Thoracic aorta (tissue), 2 donors: ENCODE data around the gene STRIT1. TPM values are rescaled to one million over a fixed set of nuclear protein-coding genes. Genes with fewer than 3 reads are reported as not detected.

Experiments
- ATAC-seq: fragments of 150-250 bp; one replicate; pipeline ENCODE4 v1.8.0; 2017; ENCODE audit warnings: low read depth; ENCODE audit not compliant: insufficient number of reproducible peaks, low FRiP score
- DNase-seq: peaks from one replicate; pipeline ENCODE4 v3.0.0-alpha.2; 2020; ENCODE audit warnings: low spot score
- H3K27ac ChIP-seq, 2 donors: fragments of 200-600 bp; sonication (generic); 1 replicate in 1 of 2; 2 replicates in 1 of 2; pipeline ENCODE4 v1.5.1; 2016; ENCODE audit warnings: mild to moderate bottlenecking in 2 of 2, moderate library complexity in 2 of 2
- H3K27me3 ChIP-seq: fragments of 200-600 bp; sonication (generic); replicated peaks from 2 replicates; pipeline ENCODE4 v1.6.0; 2016; ENCODE audit warnings: mild to moderate bottlenecking; ENCODE audit not compliant: insufficient read depth
- H3K36me3 ChIP-seq: fragments of 200-600 bp; sonication (generic); one replicate; pipeline ENCODE4 v1.5.1; 2016
- H3K4me1 ChIP-seq, 2 donors: fragments of 200-600 bp; sonication (generic); 1 replicate in 1 of 2; 2 replicates in 1 of 2; pipeline versions ENCODE4 v1.5.1 to v1.6.0; 2016; ENCODE audit warnings: low read depth in 2 of 2, mild to moderate bottlenecking in 1 of 2; ENCODE audit not compliant: control insufficient read depth in 1 of 2
- H3K4me3 ChIP-seq: fragments of 200-600 bp; sonication (generic); 2 replicates; pipeline ENCODE4 v1.5.1; 2016; ENCODE audit warnings: mild to moderate bottlenecking
- H3K9me3 ChIP-seq: fragments of 200-600 bp; sonication (generic); 2 replicates; pipeline ENCODE4 v1.5.1; 2016
- total RNA-seq, 2 donors: library from RNA; depleted of rRNA; stranded (reverse); fragments of >200 nt; gene quantifications; one replicate each; pipeline versions ENCODE4 v1.1.0 to v1.2.3, GENCODE V29; 2016
- TF ChIP-seq, protein P1 (sequence below): fragments of 200-600 bp; sonication (generic); IDR thresholded peaks from one replicate; pipeline ENCODE4 v1.5.1; 2019; ENCODE audit warnings: antibody characterized with exemption

Gene STRIT1
- total RNA-seq, 2 donors from 2014 or later = not detected

- TF ChIP-seq, protein P1, sequence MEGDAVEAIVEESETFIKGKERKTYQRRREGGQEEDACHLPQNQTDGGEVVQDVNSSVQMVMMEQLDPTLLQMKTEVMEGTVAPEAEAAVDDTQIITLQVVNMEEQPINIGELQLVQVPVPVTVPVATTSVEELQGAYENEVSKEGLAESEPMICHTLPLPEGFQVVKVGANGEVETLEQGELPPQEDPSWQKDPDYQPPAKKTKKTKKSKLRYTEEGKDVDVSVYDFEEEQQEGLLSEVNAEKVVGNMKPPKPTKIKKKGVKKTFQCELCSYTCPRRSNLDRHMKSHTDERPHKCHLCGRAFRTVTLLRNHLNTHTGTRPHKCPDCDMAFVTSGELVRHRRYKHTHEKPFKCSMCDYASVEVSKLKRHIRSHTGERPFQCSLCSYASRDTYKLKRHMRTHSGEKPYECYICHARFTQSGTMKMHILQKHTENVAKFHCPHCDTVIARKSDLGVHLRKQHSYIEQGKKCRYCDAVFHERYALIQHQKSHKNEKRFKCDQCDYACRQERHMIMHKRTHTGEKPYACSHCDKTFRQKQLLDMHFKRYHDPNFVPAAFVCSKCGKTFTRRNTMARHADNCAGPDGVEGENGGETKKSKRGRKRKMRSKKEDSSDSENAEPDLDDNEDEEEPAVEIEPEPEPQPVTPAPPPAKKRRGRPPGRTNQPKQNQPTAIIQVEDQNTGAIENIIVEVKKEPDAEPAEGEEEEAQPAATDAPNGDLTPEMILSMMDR = no peak
- no peak for ATAC-seq
- Histone ChIP-seq H3K36me3 (no peaks in the 10 kb centered on the region), H3K27ac (no peak overlapping the region), H3K27me3 (no peaks in the 10 kb centered on the region), H3K4me3 (no peak overlapping the region), H3K4me1 (no peaks in the 10 kb centered on the region), H3K9me3 (no peaks in the 10 kb centered on the region)
- no peak for DNase-seq
These were observed 40.9 kb upstream of the STRIT1 start for GRCh38 chr3:155334215-155334913.

DNA sequence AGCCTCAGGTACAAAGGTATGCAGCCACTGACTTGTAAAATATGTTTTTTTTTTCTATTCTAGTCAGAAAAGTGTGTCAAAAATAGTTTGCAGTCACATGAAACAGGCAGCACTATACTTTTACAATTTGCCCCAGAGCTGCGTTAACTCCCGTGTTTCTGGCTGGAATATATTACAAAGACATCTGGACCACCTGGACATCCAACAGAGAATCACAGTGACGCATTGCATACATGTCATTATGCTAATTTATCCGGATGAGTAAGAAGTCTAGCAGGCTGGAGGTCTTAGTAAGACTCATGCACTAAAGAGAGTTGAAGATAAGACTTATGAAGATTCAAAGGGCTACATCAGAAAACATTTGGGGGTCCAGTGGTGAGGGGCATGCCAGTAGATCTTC, 39.2 kb upstream of the STRIT1 start:
- ATAC-seq (no peak), DNase-seq (no peak)
- H3K9me3 ChIP-seq = no peaks in the 10 kb centered on the region
- no peaks in the 10 kb centered on the region for H3K36me3 ChIP-seq
- TF ChIP-seq, protein P1 = no peak
- H3K4me3 ChIP-seq = no peak overlapping the region
- no peaks in the 10 kb centered on the region for H3K27me3 ChIP-seq
- no peaks in the 10 kb centered on the region for H3K4me1 ChIP-seq
- no peak overlapping the region for H3K27ac ChIP-seq

- Histone ChIP-seq H3K4me3 (no peak overlapping the region), H3K27ac (no peak overlapping the region), H3K9me3 (no peaks in the 10 kb centered on the region), H3K27me3 (no peaks in the 10 kb centered on the region), H3K36me3 (no peaks in the 10 kb centered on the region), H3K4me1 (no peaks in the 10 kb centered on the region)
- no peak for ATAC-seq
- no peak for DNase-seq
- TF ChIP-seq, protein P1 = no peak
These were observed 37.6 kb upstream of the STRIT1 start for GRCh38 chr3:155331078-155331477.

DNA sequence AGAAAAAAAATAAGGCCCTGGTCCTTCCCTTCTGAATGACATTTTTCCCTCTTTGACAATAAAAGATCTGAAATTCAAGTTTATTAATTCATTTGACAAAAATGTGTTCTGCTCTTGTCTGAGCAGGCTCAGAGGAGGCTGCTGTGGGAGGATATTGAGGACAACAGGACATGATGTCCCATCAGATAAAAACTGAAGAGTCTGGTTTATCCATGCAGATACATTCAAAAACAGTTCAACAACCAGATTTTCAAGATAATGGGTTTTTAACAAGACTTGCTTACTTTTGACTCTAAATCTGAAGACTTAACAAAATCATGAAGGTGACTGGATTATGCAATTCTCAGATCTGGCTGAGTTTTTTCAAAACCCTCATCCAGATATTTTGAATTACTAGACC, 36.9 kb upstream of the STRIT1 start:
- no peak overlapping the region for H3K27ac ChIP-seq
- H3K4me3 ChIP-seq = no peak overlapping the region
- no peaks in the 10 kb centered on the region for H3K27me3 ChIP-seq
- no peak for DNase-seq
- H3K4me1 ChIP-seq = no peaks in the 10 kb centered on the region
- no peaks in the 10 kb centered on the region for H3K36me3 ChIP-seq
- TF ChIP-seq, protein P1 = no peak
- no peak for ATAC-seq
- H3K9me3 ChIP-seq = no peaks in the 10 kb centered on the region

DNA sequence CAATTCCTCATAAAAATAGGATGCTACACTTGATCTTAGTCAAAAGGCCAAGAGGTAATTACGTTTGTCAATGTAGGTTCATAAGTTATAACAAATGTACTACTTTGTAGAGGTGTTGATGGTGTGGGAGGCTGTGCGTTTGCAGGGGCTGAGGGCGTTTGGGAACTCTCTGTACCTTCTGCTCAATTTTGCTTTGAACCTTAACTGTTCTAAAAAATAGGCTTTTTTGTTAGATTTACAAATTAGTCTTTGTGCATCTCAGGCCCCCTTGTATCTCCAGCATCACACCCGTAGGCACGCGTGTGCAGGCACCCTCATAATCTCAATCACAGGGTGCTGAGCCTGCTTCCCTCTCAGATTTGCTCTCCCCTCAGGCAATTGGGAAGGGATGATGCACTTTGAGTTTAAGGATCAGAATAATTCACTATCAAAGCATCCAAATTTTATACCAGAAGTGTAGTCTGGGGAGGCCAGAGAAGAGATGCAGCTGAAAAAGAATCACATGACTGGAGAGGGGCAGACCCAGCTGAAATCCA, 36.1 kb upstream of the STRIT1 start:
- no peak overlapping the region for H3K27ac ChIP-seq
- DNase-seq = no peak
- no peaks in the 10 kb centered on the region for H3K27me3 ChIP-seq
- H3K4me1 ChIP-seq = no peaks in the 10 kb centered on the region
- no peak overlapping the region for H3K4me3 ChIP-seq
- TF ChIP-seq, protein P1 = no peak
- H3K9me3 ChIP-seq = no peaks in the 10 kb centered on the region
- H3K36me3 ChIP-seq = no peaks in the 10 kb centered on the region
- ATAC-seq = no peak
